ENCODE results near the gene AIG1.

The AIG1 gene

GRCh38 chr6:143363299-143363698, 302.6 kb downstream of the AIG1 start:
- DNase-seq (ENCODE audit: low read depth in 2 of 2): no peak

GRCh38 chr6:143368426-143368825, 307.7 kb downstream of the AIG1 start:
- no peak for DNase-seq (ENCODE audit: low read depth in 2 of 2)

- DNase-seq (ENCODE audit: low read depth in 2 of 2): no peak
Measured at GRCh38 chr6:143369971-143370370, 309.3 kb downstream of the AIG1 start.

GRCh38 chr6:143370812-143371370, 310.2 kb downstream of the AIG1 start:
- DNase-seq (ENCODE audit: low read depth in 2 of 2): no peak

GRCh38 chr6:143372199-143372882, 311.7 kb downstream of the AIG1 start:
- DNase-seq (ENCODE audit: low read depth in 2 of 2): no peak

GRCh38 chr6:143374014-143374413, 313.3 kb downstream of the AIG1 start:
- DNase-seq (ENCODE audit: low read depth in 2 of 2): no peak

- no peak for DNase-seq (ENCODE audit: low read depth in 2 of 2)
Measured at GRCh38 chr6:143375022-143375585, 314.4 kb downstream of the AIG1 start.

- no peak for DNase-seq (ENCODE audit: low read depth in 2 of 2)
Measured at GRCh38 chr6:143376375-143376774, 315.7 kb downstream of the AIG1 start.

GRCh38 chr6:143376861-143377260, 316.2 kb downstream of the AIG1 start:
- no peak for DNase-seq (ENCODE audit: low read depth in 2 of 2)

GRCh38 chr6:143385636-143386035, 324.9 kb downstream of the AIG1 start:
- no peak for DNase-seq (ENCODE audit: low read depth in 2 of 2)

- no peak for DNase-seq (ENCODE audit: low read depth in 2 of 2)
Measured at GRCh38 chr6:143390278-143390677, 329.6 kb downstream of the AIG1 start.

Data from activated CD8-positive, alpha-beta memory T cell treated with anti-CD3 and anti-CD28 coated beads for 4 hours (primary cell).